ENCODE data around the gene POMT1.

POMT1 gene

GRCh38 chr9:131517761-131518190 lies 15.1 kb downstream of the POMT1 start:
- H3K4me1 ChIP-seq (ENCODE audit: control extremely low read depth in 1 of 4, control insufficient read depth in 4 of 4, insufficient read depth in 4 of 4, low read length in 3 of 4), result no peaks in the 10 kb centered on the region
- H3K27ac ChIP-seq (ENCODE audit: insufficient read depth in 1 of 2, low read depth in 1 of 2, low read length in 2 of 2, poor library complexity in 1 of 2, severe bottlenecking in 2 of 2), result no peak overlapping the region
- H3K9me3 ChIP-seq (ENCODE audit: control extremely low read depth in 1 of 5, control insufficient read depth in 4 of 5, insufficient read depth in 2 of 5, low read depth in 1 of 5, low read length in 4 of 5), result peaks cover 0 to 4% (median 0%) of the 10 kb centered on the region in 5 experiments
- DNase-seq, result no peak
- no peak overlapping the region for H3K4me3 ChIP-seq (ENCODE audit: control insufficient read depth in 1 of 7, extremely low read depth in 1 of 7, insufficient read depth in 4 of 7, low read depth in 2 of 7, low read length in 6 of 7)
- H3K36me3 ChIP-seq (ENCODE audit: control insufficient read depth in 4 of 4, insufficient read depth in 4 of 4, low read length in 3 of 4), result peaks cover 5 to 86% (median 69%) of the 10 kb centered on the region in 4 experiments
- H3K27me3 ChIP-seq (replicated peaks in 2 of 5; ENCODE audit: control insufficient read depth in 4 of 5, insufficient read depth in 5 of 5, low read length in 4 of 5), result no peaks in the 10 kb centered on the region
- ChIA-PET CTCF (no interaction called here), POLR2A (no interaction called here)
- WGBS (ENCODE audit: insufficient coverage), result 98% methylated on average over 5 of the region's 11 CpGs

- CTCF ChIA-PET, result no interaction called here
- Histone ChIP-seq H3K9me3 (ENCODE audit: control extremely low read depth in 1 of 5, control insufficient read depth in 4 of 5, insufficient read depth in 2 of 5, low read depth in 1 of 5, low read length in 4 of 5) (peaks cover 0 to 4% (median 0%) of the 10 kb centered on the region in 5 experiments), H3K36me3 (ENCODE audit: control insufficient read depth in 4 of 4, insufficient read depth in 4 of 4, low read length in 3 of 4) (peaks cover 2 to 85% (median 67%) of the 10 kb centered on the region in 4 experiments), H3K27me3 (replicated peaks in 2 of 5; ENCODE audit: control insufficient read depth in 4 of 5, insufficient read depth in 5 of 5, low read length in 4 of 5) (no peaks in the 10 kb centered on the region), H3K27ac (ENCODE audit: insufficient read depth in 1 of 2, low read depth in 1 of 2, low read length in 2 of 2, poor library complexity in 1 of 2, severe bottlenecking in 2 of 2) (no peak overlapping the region), H3K4me1 (ENCODE audit: control extremely low read depth in 1 of 4, control insufficient read depth in 4 of 4, insufficient read depth in 4 of 4, low read length in 3 of 4) (no peaks in the 10 kb centered on the region), H3K4me3 (ENCODE audit: control insufficient read depth in 1 of 7, extremely low read depth in 1 of 7, insufficient read depth in 4 of 7, low read depth in 2 of 7, low read length in 6 of 7) (no peak overlapping the region)
- POLR2A ChIA-PET, result no interaction called here
- DNase-seq, result no peak
- WGBS (ENCODE audit: insufficient coverage), result 98% methylated on average over 20 of the region's 20 CpGs
These were observed 15.8 kb downstream of the POMT1 start for GRCh38 chr9:131518553-131518952.

- H3K36me3 ChIP-seq (ENCODE audit: control insufficient read depth in 4 of 4, insufficient read depth in 4 of 4, low read length in 3 of 4), result peaks cover 2 to 90% (median 73%) of the 10 kb centered on the region in 4 experiments
- H3K4me3 ChIP-seq (ENCODE audit: control insufficient read depth in 1 of 7, extremely low read depth in 1 of 7, insufficient read depth in 4 of 7, low read depth in 2 of 7, low read length in 6 of 7), result no peak overlapping the region
- ChIA-PET POLR2A (no interaction called here), CTCF (no interaction called here)
- no peak overlapping the region for H3K27ac ChIP-seq (ENCODE audit: insufficient read depth in 1 of 2, low read depth in 1 of 2, low read length in 2 of 2, poor library complexity in 1 of 2, severe bottlenecking in 2 of 2)
- no peaks in the 10 kb centered on the region for H3K4me1 ChIP-seq (ENCODE audit: control extremely low read depth in 1 of 4, control insufficient read depth in 4 of 4, insufficient read depth in 4 of 4, low read length in 3 of 4)
- DNase-seq, result no peak
- WGBS (ENCODE audit: insufficient coverage), result 88% methylated on average over 12 of the region's 16 CpGs
- peaks cover 0 to under 1% (median 0%) of the 10 kb centered on the region in 5 experiments for H3K9me3 ChIP-seq (ENCODE audit: control extremely low read depth in 1 of 5, control insufficient read depth in 4 of 5, insufficient read depth in 2 of 5, low read depth in 1 of 5, low read length in 4 of 5)
- H3K27me3 ChIP-seq (replicated peaks in 2 of 5; ENCODE audit: control insufficient read depth in 4 of 5, insufficient read depth in 5 of 5, low read length in 4 of 5), result no peaks in the 10 kb centered on the region
These were observed 17.8 kb downstream of the POMT1 start for GRCh38 chr9:131520503-131520902.

GRCh38 chr9:131521203-131521602 lies 18.5 kb downstream of the POMT1 start:
- DNase-seq, result no peak
- Histone ChIP-seq H3K4me3 (ENCODE audit: control insufficient read depth in 1 of 7, extremely low read depth in 1 of 7, insufficient read depth in 4 of 7, low read depth in 2 of 7, low read length in 6 of 7) (no peak overlapping the region), H3K27me3 (replicated peaks in 2 of 5; ENCODE audit: control insufficient read depth in 4 of 5, insufficient read depth in 5 of 5, low read length in 4 of 5) (no peaks in the 10 kb centered on the region), H3K9me3 (ENCODE audit: control extremely low read depth in 1 of 5, control insufficient read depth in 4 of 5, insufficient read depth in 2 of 5, low read depth in 1 of 5, low read length in 4 of 5) (no peaks in the 10 kb centered on the region), H3K27ac (ENCODE audit: insufficient read depth in 1 of 2, low read depth in 1 of 2, low read length in 2 of 2, poor library complexity in 1 of 2, severe bottlenecking in 2 of 2) (no peak overlapping the region), H3K4me1 (ENCODE audit: control extremely low read depth in 1 of 4, control insufficient read depth in 4 of 4, insufficient read depth in 4 of 4, low read length in 3 of 4) (no peaks in the 10 kb centered on the region), H3K36me3 (ENCODE audit: control insufficient read depth in 4 of 4, insufficient read depth in 4 of 4, low read length in 3 of 4) (peaks cover 6 to 90% (median 70%) of the 10 kb centered on the region in 4 experiments)
- 99% methylated on average over 9 of the region's 10 CpGs for WGBS (ENCODE audit: insufficient coverage)
- ChIA-PET CTCF (no interaction called here), POLR2A (no interaction called here)

GRCh38 chr9:131521822-131522221 lies 19.1 kb downstream of the POMT1 start:
- no peak for DNase-seq
- Histone ChIP-seq H3K4me3 (ENCODE audit: control insufficient read depth in 1 of 7, extremely low read depth in 1 of 7, insufficient read depth in 4 of 7, low read depth in 2 of 7, low read length in 6 of 7) (no peak overlapping the region), H3K27ac (ENCODE audit: insufficient read depth in 1 of 2, low read depth in 1 of 2, low read length in 2 of 2, poor library complexity in 1 of 2, severe bottlenecking in 2 of 2) (no peak overlapping the region), H3K4me1 (ENCODE audit: control extremely low read depth in 1 of 4, control insufficient read depth in 4 of 4, insufficient read depth in 4 of 4, low read length in 3 of 4) (no peaks in the 10 kb centered on the region), H3K27me3 (replicated peaks in 2 of 5; ENCODE audit: control insufficient read depth in 4 of 5, insufficient read depth in 5 of 5, low read length in 4 of 5) (no peaks in the 10 kb centered on the region), H3K36me3 (ENCODE audit: control insufficient read depth in 4 of 4, insufficient read depth in 4 of 4, low read length in 3 of 4) (peaks cover 8 to 93% (median 68%) of the 10 kb centered on the region in 4 experiments), H3K9me3 (ENCODE audit: control extremely low read depth in 1 of 5, control insufficient read depth in 4 of 5, insufficient read depth in 2 of 5, low read depth in 1 of 5, low read length in 4 of 5) (no peaks in the 10 kb centered on the region)
- ChIA-PET CTCF (no interaction called here), POLR2A (no interaction called here)
- WGBS (ENCODE audit: insufficient coverage), result 98% methylated on average over 11 of the region's 13 CpGs

GRCh38 chr9:131522257-131523085 lies 19.8 kb downstream of the POMT1 start:
- Histone ChIP-seq H3K4me3 (ENCODE audit: control insufficient read depth in 1 of 7, extremely low read depth in 1 of 7, insufficient read depth in 4 of 7, low read depth in 2 of 7, low read length in 6 of 7) (no peak overlapping the region), H3K4me1 (ENCODE audit: control extremely low read depth in 1 of 4, control insufficient read depth in 4 of 4, insufficient read depth in 4 of 4, low read length in 3 of 4) (no peaks in the 10 kb centered on the region), H3K36me3 (ENCODE audit: control insufficient read depth in 4 of 4, insufficient read depth in 4 of 4, low read length in 3 of 4) (peaks cover 8 to 96% (median 69%) of the 10 kb centered on the region in 4 experiments), H3K27ac (ENCODE audit: insufficient read depth in 1 of 2, low read depth in 1 of 2, low read length in 2 of 2, poor library complexity in 1 of 2, severe bottlenecking in 2 of 2) (no peak overlapping the region), H3K9me3 (ENCODE audit: control extremely low read depth in 1 of 5, control insufficient read depth in 4 of 5, insufficient read depth in 2 of 5, low read depth in 1 of 5, low read length in 4 of 5) (no peaks in the 10 kb centered on the region), H3K27me3 (replicated peaks in 2 of 5; ENCODE audit: control insufficient read depth in 4 of 5, insufficient read depth in 5 of 5, low read length in 4 of 5) (no peaks in the 10 kb centered on the region)
- ChIA-PET POLR2A (no interaction called here), CTCF (no interaction called here)
- no peak for DNase-seq
- 98% methylated on average over 25 of the region's 29 CpGs for whole genome bisulfite sequencing (ENCODE audit: insufficient coverage)

- POLR2A ChIA-PET, result interaction anchor here (0.9 kb wide), 1 partner anchor 21 kb away, joined by 3 read pairs; no protein-coding TSS in a partner anchor
- Histone ChIP-seq H3K27ac (ENCODE audit: insufficient read depth in 1 of 2, low read depth in 1 of 2, low read length in 2 of 2, poor library complexity in 1 of 2, severe bottlenecking in 2 of 2) (no peak overlapping the region), H3K4me3 (ENCODE audit: control insufficient read depth in 1 of 7, extremely low read depth in 1 of 7, insufficient read depth in 4 of 7, low read depth in 2 of 7, low read length in 6 of 7) (no peak overlapping the region), H3K4me1 (ENCODE audit: control extremely low read depth in 1 of 4, control insufficient read depth in 4 of 4, insufficient read depth in 4 of 4, low read length in 3 of 4) (no peaks in the 10 kb centered on the region), H3K9me3 (ENCODE audit: control extremely low read depth in 1 of 5, control insufficient read depth in 4 of 5, insufficient read depth in 2 of 5, low read depth in 1 of 5, low read length in 4 of 5) (no peaks in the 10 kb centered on the region), H3K27me3 (replicated peaks in 2 of 5; ENCODE audit: control insufficient read depth in 4 of 5, insufficient read depth in 5 of 5, low read length in 4 of 5) (no peaks in the 10 kb centered on the region), H3K36me3 (ENCODE audit: control insufficient read depth in 4 of 4, insufficient read depth in 4 of 4, low read length in 3 of 4) (peaks cover 8 to 94% (median 67%) of the 10 kb centered on the region in 4 experiments)
- CTCF ChIA-PET, result no interaction called here
- 100% methylated on average over 9 of the region's 9 CpGs for WGBS (ENCODE audit: insufficient coverage)
- no peak for DNase-seq
These were observed 20.3 kb downstream of the POMT1 start for GRCh38 chr9:131523086-131523388.
